Inferior parietal cortex (tissue), 1 donor: Measurements from ENCODE around the gene ANAPC16.
"Not testable (repeated sequence)": the region's sequence is repeated elsewhere in the genome, so short reads cannot be mapped to it uniquely, and the experiment has no call there.

Source experiments
- DNase-seq: peaks from one replicate; pipeline ENCODE4 v3.0.0-alpha.2; 2016; ENCODE audit errors: extremely low spot score

The ANAPC16 gene

GRCh38 chr10:72211832-72212231, 4.0 kb upstream of the ANAPC16 start:
- DNase-seq: not testable (repeated sequence)

DNA sequence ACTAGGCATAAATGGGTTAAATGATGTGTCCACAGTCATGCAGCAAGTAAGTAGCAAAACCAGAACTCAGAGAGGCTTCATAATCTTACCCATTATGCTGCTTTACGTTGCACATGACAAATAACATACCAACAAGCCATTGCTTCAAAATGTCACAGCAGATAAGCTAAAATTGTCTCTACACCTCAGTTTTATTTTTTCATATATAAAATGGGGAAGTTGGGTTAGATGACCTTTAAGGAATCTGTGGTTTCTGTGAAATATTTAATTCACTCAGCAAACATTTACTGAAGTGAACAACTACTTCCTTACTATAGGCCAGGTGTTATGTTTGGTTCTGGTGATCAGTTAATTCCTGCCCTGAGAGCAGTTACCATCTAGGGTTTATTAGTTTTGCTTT, 2.5 kb downstream of the ANAPC16 start:
- DNase-seq: no peak

DNA sequence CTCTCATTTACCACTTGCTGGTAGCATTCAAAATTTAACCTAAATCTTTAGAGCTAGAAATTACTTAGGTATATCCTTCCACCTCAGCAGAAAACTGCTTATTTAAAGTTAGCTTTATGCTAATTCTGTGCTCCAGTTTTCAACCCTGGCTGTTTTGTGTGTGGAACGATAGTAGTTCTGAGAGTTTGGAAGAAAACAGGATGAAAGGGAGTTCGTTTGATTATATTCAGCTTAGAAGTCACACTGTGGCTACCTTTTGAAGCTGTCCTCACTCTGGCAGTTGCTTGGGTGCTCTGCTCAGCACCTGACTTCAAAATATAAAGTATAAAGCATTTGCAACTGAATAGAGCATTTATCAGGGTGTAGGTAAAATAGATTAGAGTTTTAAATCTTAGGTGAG, 2.9 kb downstream of the ANAPC16 start:
- DNase-seq: no peak

GRCh38 chr10:72219235-72219814, 3.5 kb downstream of the ANAPC16 start:
- DNase-seq: no peak

DNA sequence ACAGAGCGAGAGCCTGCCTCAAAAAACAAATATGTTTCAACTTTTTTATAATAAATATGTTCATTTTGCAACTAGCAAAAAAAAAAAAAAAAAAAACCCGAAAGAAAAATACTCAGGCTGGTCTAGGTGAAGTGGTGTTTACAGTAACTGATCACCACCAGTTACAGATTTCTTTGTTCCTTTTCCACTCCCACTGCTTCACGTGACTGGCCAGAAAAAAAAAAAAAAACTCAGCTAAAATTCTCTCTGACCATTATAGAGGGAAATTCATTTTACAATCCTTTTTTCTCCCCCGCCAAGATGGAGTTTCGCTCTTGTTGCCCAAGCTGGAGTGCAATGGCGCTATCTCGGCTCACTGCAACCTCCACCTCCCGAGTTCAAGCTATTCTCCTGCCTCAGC, 4.8 kb downstream of the ANAPC16 start:
- DNase-seq: no peak

GRCh38 chr10:72221278-72221677, 5.5 kb downstream of the ANAPC16 start:
- no peak for DNase-seq

DNA sequence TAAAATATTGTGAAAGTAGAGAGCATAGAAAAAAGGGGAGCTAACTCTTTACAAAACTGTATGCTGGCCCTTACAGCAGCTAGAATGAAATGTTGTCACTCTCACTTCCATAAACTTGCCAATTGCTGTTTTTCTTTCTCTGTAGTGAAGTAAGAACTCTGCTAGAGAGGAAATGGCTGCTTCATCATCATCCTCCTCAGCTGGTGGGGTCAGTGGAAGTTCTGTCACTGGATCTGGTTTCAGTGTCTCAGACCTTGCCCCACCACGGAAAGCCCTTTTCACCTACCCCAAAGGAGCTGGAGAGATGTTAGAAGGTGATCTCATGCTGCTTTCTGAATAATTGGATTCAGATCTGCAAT, 7.9 kb downstream of the ANAPC16 start:
- DNase-seq: no peak

DNA sequence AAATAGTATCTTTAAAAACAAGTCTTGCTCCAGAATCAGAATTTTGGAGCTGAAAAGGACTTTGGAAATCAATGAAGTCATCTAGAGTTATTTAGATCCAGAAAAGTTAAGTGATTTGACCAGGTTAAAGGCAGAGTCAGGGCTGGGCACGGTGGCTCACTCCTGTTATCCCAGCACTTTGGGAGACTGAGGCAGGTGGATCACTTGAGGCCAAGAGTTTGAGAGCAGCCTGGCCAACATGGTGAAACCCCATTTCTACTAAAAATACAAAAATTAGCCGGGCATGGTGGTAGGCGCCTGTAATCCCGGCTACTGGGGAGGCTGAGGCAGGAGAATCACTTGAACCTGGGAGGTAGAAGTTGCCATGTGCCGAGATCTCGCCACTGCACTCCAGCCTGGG, 8.4 kb downstream of the ANAPC16 start:
- DNase-seq: not testable (repeated sequence)

- no peak for DNase-seq
These were observed 10.7 kb downstream of the ANAPC16 start for GRCh38 chr10:72226418-72227027.

DNA sequence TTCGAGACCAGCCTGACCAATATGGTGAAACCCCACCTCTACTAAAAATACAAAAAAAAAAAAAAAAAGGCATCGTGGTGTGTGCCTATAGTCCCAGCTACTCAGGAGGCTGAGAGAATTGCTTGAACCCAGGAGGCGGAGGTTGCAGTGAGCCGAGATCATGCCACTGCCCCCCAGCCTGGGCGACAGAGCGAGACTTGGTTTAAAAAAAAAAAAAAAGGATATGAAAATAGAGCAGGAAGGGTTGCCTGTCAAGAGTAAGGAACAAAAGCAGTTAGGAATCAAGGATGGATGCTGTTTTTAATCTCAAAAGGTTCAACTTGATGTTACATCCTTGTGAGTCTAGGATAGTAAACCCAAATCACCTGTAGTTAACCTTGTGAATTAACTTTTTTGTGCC, 12.0 kb downstream of the ANAPC16 start:
- DNase-seq: no peak

GRCh38 chr10:72228318-72228751, 12.5 kb downstream of the ANAPC16 start:
- no peak for DNase-seq

- no peak for DNase-seq
These were observed 13.7 kb downstream of the ANAPC16 start for GRCh38 chr10:72229261-72230251.

GRCh38 chr10:72233621-72234020, 17.8 kb downstream of the ANAPC16 start:
- DNase-seq: no peak

GRCh38 chr10:72234560-72235095, 18.8 kb downstream of the ANAPC16 start:
- DNase-seq: no peak

GRCh38 chr10:72235544-72236279, 19.9 kb downstream of the ANAPC16 start:
- DNase-seq: no peak

- DNase-seq: no peak
These were observed 22.8 kb downstream of the ANAPC16 start for GRCh38 chr10:72238392-72239175.

- DNase-seq: no peak
These were observed 23.6 kb downstream of the ANAPC16 start for GRCh38 chr10:72239409-72239808.

DNA sequence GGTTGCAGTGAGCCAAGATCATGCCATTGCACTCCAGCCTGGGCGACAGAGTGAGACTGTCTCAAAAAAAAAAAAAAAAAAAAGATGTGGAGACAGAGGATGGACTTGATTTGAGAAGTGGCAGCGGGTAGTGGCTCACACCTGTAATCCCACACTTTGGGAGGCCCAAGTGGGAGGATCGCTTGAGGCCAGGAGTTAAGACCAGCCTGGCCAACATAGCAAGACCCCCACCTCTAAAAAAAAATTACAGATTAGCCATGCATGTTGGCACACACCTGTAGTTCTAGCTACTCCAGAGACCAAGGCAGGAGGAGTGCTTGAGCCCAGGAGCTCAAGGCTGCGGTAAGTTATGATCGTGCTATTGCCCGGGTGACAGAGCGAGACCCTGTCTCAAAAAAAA, 24.6 kb downstream of the ANAPC16 start:
- no peak for DNase-seq

GRCh38 chr10:72241691-72242252, 26.0 kb downstream of the ANAPC16 start:
- no peak for DNase-seq

GRCh38 chr10:72242675-72243074, 26.9 kb downstream of the ANAPC16 start:
- DNase-seq: no peak
